Activated CD4-positive, alpha-beta T cell treated with anti-CD3 and anti-CD28 coated beads for 4 hours (primary cell): ENCODE results near the gene FAM131A.
"Not testable (repeated sequence)": the region's sequence is repeated elsewhere in the genome, so short reads cannot be mapped to it uniquely, and the experiment has no call there.

Source experiments
- DNase-seq, 2 donors: peaks; one replicate each; pipeline ENCODE4 v3.0.0-alpha.2; 2020

The FAM131A gene

DNA sequence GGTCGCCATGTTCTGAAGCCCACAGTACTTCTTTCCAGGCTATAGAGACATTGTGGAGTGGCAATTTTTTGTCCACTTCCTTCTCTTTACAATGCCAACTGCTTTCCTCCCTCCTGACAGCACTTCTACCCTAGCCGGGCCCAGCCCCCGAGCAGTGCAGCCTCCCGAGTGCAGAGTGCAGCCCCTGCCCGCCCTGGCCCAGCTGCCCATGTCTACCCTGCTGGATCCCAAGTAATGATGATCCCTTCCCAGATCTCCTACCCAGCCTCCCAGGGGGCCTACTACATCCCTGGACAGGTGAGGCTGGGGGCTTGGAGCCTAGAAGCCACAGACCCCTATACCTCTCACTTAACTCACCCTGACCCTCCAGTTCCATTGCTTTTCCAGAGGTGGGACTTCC is 20.2 kb upstream of the FAM131A start:
- DNase-seq: no peak

GRCh38 chr3:184320104-184320445 is 17.3 kb upstream of the FAM131A start:
- DNase-seq: peak; percentile 52 to 62

GRCh38 chr3:184321666-184322065 is 15.7 kb upstream of the FAM131A start:
- DNase-seq: no peak

DNA sequence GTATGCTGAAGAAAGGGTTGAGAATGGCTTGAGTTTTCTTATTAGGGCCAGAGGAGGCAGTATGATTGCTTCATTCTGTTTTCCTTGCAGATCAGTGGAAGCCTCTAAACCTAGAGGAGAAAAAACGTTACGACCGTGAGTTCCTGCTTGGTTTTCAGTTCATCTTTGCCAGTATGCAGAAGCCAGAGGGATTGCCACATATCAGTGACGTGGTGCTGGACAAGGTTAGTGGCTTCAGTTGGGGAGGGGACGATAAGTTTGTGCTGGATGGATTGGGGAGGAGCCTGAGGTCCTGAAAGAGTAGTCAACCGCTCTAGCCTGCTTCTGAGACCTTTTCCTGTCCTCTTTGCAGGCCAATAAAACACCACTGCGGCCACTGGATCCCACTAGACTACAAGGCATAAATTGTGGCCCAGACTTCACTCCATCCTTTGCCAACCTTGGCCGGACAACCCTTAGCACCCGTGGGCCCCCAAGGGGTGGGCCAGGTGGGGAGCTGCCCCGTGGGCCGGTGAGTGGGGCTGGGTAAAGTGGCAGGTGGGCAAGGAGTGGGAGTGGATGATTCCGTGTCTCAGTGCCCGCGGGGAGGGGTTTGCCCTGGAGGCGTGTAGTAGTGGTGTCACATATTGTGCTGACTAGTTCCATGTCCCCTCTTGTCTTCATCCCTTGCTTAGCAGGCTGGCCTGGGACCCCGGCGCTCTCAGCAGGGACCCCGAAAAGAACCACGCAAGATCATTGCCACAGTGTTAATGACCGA is 14.5 kb upstream of the FAM131A start:
- no peak for DNase-seq

DNA sequence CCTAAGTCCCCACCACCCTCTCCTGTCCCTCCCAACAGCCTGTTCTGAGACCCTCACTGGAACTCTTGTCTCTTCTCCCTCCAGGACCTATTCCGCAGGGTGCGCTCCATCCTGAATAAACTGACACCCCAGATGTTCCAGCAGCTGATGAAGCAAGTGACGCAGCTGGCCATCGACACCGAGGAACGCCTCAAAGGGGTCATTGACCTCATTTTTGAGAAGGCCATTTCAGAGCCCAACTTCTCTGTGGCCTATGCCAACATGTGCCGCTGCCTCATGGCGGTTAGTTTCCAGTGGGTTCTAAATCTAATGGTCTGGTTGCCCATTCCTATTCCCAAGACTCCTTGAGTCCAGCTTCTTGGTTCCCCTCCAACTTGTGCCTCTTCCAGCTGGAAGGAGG is 13.7 kb upstream of the FAM131A start:
- DNase-seq: no peak

- DNase-seq: no peak
Observed at GRCh38 chr3:184325269-184325668, 12.1 kb upstream of the FAM131A start.

GRCh38 chr3:184325715-184326369 is 11.6 kb upstream of the FAM131A start:
- peak; percentile 40 to 48 for DNase-seq

DNA sequence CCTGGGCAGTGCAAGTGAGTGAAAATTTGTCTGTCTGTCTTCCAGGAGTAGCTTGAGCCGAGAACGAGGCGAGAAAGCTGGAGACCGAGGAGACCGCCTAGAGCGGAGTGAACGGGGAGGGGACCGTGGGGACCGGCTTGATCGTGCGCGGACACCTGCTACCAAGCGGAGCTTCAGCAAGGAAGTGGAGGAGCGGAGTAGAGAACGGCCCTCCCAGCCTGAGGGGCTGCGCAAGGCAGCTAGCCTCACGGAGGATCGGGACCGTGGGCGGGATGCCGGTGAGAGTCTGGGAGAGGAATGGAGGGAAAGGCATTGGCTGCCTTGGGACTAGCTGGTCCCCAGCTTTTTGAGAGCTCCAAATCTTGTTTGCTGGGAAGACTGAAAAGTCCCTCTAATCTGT is 10.2 kb upstream of the FAM131A start:
- no peak for DNase-seq

- no peak for DNase-seq
Observed at GRCh38 chr3:184328516-184328915, 8.9 kb upstream of the FAM131A start.

GRCh38 chr3:184332370-184333090 is 4.9 kb upstream of the FAM131A start:
- DNase-seq: no peak

GRCh38 chr3:184333190-184333589 is 4.2 kb upstream of the FAM131A start:
- no peak for DNase-seq

DNA sequence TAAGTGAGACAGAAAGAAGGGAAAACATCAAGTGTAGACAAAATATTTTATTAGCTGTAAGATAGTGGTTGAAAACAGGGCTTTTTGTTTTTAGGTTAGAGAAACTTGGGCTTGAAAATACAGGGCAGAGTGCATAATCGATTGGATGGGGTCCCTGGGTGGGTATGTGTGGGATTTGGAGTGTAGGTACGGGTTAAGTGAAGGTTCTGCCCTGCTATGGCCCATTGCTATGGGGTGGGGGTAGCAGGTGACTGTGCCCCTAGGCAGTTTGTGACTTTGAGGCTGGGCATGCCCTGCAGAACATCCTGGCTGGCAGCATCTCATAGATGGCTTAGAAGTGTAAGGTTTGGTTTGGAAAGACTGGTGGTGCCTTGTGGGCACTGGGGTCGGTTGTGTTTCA is 3.7 kb upstream of the FAM131A start:
- DNase-seq: no peak

GRCh38 chr3:184334470-184335158 is 2.8 kb upstream of the FAM131A start:
- peak; percentile 26 to 48 for DNase-seq

GRCh38 chr3:184335291-184335660 is 2.1 kb upstream of the FAM131A start:
- DNase-seq: no peak

DNA sequence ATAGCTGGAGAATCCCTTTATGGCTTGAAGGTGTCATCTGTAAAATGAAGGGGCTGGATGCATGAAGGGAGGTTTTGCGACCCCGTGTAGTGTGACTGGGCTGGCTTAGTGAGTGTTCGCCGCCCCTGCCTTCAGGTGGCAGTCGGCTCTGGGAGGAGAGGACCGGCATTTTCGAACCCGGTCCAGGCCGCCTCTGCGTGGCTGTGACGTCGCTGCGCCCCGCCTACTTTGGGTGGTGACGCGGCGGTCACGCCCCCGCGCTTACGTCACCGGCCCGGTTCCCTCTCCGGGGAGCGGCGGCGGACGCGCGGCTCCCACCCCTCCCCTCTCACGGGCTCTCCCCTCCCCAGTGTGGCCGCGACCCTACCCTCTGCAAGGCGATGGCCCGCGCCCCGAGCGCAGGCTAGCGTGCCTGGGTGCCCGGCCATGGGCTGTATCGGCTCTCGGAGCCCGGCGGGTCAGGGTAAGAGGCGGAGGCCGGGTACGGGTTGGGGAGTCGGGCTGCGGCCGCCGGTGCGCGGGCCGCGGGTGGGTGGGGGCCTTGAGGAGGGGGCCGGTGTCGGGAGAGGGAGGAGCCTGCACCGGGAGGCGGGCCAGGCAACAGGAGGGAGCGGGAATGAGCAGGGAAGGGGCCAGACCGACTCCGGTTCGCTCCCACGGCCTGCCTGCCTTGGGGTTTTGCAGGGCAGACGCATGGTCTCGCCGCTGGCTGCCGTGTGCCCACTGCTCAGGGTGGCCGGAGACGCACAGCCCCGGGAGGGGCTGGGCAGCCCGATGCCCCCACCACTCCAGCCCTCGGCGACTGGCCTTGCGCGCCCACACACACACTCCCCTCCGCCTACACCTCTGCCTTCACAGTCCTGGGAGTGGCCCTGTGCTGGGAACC is 1.5 kb upstream of the FAM131A start:
- DNase-seq: peak; percentile 87 to 89

DNA sequence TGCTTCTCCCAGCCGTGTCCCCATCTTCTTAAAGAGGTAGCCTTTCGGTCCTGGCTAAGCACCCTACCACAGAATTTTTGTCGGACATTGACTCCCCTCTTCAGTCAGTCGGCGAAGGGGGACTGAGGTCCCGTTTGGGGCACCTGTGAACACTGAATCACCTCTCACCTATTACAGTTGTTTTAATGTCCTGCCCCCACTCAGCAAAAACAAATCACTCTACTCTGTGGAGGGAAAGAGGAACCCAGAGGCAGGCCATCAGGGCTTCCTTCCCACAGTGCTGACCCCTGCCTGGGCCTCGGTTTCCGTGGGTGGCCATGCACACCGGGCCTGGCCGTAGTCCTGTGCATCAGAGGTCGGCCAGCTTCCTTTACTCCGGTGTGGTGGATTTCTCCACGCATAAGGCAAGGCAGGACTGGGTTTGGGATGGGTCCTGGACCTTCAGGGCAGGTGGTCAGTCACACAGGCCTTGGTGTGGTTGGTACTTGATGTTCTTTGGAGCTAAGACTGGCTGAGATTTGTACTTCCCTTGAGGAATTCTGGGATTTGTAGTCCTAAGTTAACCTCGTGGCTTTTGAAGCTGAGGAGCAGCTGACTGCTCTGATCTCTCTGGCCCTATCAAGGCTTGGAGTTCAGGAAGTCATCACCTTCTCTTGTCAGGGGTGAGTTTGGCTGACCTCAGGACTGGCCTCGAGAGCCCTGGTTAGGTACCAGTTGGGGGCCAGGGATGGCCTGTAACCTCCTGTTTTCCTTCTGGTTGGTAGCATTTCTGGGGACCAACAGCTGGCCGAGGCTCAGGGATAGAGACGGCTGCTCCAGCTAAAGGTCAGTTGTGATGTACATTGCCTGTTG is 627 bp upstream of the FAM131A start:
- DNase-seq: no peak

DNA sequence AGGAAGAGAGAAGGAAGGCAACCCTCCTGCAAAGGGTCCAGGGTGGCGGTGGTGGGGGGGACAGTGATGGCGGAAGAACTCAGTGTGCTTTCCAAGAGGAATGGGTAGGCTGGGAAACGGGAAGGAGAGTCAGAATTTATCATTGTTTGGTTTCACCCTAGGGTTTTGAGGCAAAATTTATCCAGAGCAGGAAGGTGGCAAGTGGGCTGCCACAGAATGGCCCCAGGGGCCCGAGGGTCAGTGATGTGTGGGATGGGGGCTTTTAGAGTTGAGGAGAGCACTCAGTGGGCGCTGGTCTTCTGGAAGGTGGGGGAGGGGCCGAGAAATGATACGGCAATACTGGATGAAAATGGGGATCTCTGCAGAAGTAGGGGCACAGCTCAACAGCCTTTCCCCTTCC is 581 bp downstream of the FAM131A start:
- DNase-seq: no peak

DNA sequence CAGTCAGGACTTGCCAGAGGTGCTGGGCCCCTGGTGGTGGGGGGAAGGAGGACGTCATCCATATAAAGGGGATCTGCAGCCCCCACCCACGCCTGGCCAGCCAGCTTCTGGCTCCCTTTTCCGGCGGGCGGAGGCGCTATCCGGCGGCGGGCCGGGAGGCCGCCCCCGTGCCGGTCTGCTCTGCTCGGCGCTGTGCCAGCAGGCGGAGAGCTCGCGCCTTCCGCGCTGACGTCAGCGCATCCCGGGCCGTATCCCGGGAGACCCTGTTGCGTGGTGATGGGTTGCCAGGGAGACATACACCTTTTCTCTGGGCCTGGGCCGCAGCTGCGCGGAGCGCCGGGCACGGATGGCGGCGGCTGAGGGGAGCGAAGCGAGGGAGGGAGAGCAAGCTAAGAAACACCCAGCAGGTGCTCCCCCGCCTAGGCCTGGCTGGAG is 1.1 kb downstream of the FAM131A start:
- DNase-seq: no peak

- no peak for DNase-seq
Observed at GRCh38 chr3:184339001-184339400, 1.6 kb downstream of the FAM131A start.

DNA sequence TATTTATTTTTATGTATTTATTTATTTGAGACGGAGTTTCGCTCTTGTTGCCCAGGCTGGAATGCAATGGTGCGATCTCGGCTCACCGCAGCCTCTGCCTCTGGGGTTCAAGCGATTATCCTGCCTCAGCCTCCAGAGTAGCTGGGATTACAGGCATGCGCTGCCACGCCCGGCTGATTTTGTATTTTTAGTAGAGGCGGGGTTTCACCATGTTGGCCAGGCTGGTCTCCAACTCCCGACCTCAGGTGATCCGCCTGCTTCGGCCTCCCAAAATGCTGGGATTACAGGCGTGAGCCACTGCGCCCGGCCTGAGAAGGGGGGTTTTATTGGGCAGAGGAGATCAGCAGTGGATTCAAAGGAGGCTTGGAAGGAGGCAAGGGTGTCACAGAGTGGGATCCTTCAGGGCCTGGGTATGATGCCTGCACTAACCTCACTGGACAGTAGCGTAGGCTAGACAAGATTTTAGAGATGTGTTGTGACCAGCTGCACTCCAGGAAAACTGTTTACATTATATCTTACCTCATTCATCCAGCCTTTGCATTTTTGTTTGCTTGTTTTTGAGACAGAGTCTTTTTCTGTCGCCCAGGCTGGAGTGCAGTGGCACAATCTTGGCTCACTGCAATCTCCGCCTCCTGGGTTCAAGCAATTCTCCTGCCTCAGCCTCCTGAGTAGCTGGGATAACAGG is 2.2 kb downstream of the FAM131A start:
- DNase-seq: not testable (repeated sequence)

GRCh38 chr3:184341925-184342324 is 4.5 kb downstream of the FAM131A start:
- DNase-seq: no peak
